Neuronal stem cell (in vitro differentiated cells): ENCODE results near the gene GPR137B.

Experiments
- DNase-seq: peaks from one replicate; pipeline ENCODE4 v3.0.0-alpha.2; 2013; ENCODE audit warnings: low spot score
- H2AFZ ChIP-seq: one replicate; pipeline ENCODE4 v1.6.1; 2013; ENCODE audit warnings: mild to moderate bottlenecking, low read length, inconsistent platforms
- H2AK5ac ChIP-seq: 2 replicates; pipeline ENCODE4 v1.6.1; 2013; ENCODE audit warnings: low read depth, mild to moderate bottlenecking, inconsistent platforms, low read length, moderate library complexity, mixed read lengths
- H2BK120ac ChIP-seq: 2 replicates; pipeline ENCODE4 v1.6.1; 2013; ENCODE audit warnings: low read depth, mild to moderate bottlenecking, inconsistent platforms, low read length, moderate library complexity, mixed read lengths
- H2BK12ac ChIP-seq: one replicate; pipeline ENCODE4 v1.6.1; 2013; ENCODE audit warnings: low read length, inconsistent platforms
- H2BK15ac ChIP-seq: 2 replicates; pipeline ENCODE4 v1.6.1; 2013; ENCODE audit warnings: mild to moderate bottlenecking, low read length, inconsistent platforms, mixed read lengths
- H2BK5ac ChIP-seq: one replicate; pipeline ENCODE4 v1.6.1; 2013; ENCODE audit warnings: inconsistent platforms, mild to moderate bottlenecking, low read length, moderate library complexity
- H3K14ac ChIP-seq: one replicate; pipeline ENCODE4 v1.6.1; 2013; ENCODE audit warnings: low read length, inconsistent platforms
- H3K18ac ChIP-seq: 2 replicates; pipeline ENCODE4 v1.6.1; 2013; ENCODE audit warnings: low read length, inconsistent platforms
- H3K23ac ChIP-seq: 2 replicates; pipeline ENCODE4 v1.6.1; 2013; ENCODE audit warnings: low read depth, mild to moderate bottlenecking, mixed read lengths, low read length, inconsistent platforms; ENCODE audit not compliant: poor library complexity
- H3K27ac ChIP-seq: replicated peaks from 3 replicates; pipeline ENCODE4 v1.5.1; 2013; ENCODE audit warnings: low read length, inconsistent platforms
- H3K27me3 ChIP-seq, 3 experiments: 2 replicates each; pipeline ENCODE4 v1.6.1; 2013; ENCODE audit warnings: low read length in 3 of 3, mild to moderate bottlenecking in 2 of 3, inconsistent platforms in 1 of 3, low read depth in 1 of 3, mixed read lengths in 1 of 3, moderate library complexity in 1 of 3; ENCODE audit not compliant: control insufficient read depth in 3 of 3, insufficient read depth in 3 of 3
- H3K36me3 ChIP-seq, 2 donors: replicated peaks in 1 of 2; 2 replicates each; pipeline ENCODE4 v1.6.1; 2013; ENCODE audit warnings: low read length in 2 of 2; ENCODE audit not compliant: control insufficient read depth in 2 of 2, insufficient read depth in 2 of 2
- H3K4ac ChIP-seq: 2 replicates; pipeline ENCODE4 v1.6.1; 2013; ENCODE audit warnings: inconsistent platforms, mild to moderate bottlenecking, low read length, moderate library complexity
- H3K4me1 ChIP-seq, 2 donors: 1 replicate in 1 of 2; 2 replicates in 1 of 2; pipeline ENCODE4 v1.6.1; 2013; ENCODE audit warnings: low read length in 2 of 2, low read depth in 1 of 2; ENCODE audit not compliant: control insufficient read depth in 2 of 2, insufficient read depth in 1 of 2
- H3K4me2 ChIP-seq: one replicate; pipeline ENCODE4 v1.6.1; 2013; ENCODE audit warnings: mild to moderate bottlenecking, low read length, inconsistent platforms; ENCODE audit not compliant: insufficient read depth, poor library complexity, severe bottlenecking
- H3K4me3 ChIP-seq, 2 donors: 2 replicates each; pipeline ENCODE4 v1.5.1; 2013; ENCODE audit warnings: low read length in 2 of 2, mild to moderate bottlenecking in 2 of 2, inconsistent platforms in 1 of 2, moderate library complexity in 1 of 2
- H3K79me1 ChIP-seq: one replicate; pipeline ENCODE4 v1.6.1; 2013; ENCODE audit warnings: low read depth, mild to moderate bottlenecking, inconsistent platforms, low read length, moderate library complexity
- H3K9ac ChIP-seq: one replicate; pipeline ENCODE4 v1.6.1; 2013; ENCODE audit warnings: mild to moderate bottlenecking, low read depth, low read length, inconsistent platforms; ENCODE audit not compliant: poor library complexity
- H3K9me3 ChIP-seq, 2 donors: replicated peaks in 1 of 2; 2 replicates each; pipeline versions ENCODE3 to v1.6.1; 2013; ENCODE audit warnings: low read length in 2 of 2, mild to moderate bottlenecking in 2 of 2, inconsistent platforms in 1 of 2, low read depth in 1 of 2, mixed read lengths in 1 of 2, moderate library complexity in 1 of 2; ENCODE audit not compliant: control insufficient read depth in 2 of 2, insufficient read depth in 1 of 2
- H4K8ac ChIP-seq: one replicate; pipeline ENCODE4 v1.6.1; 2013; ENCODE audit warnings: low read depth, mild to moderate bottlenecking, inconsistent platforms, low read length, moderate library complexity
- H4K91ac ChIP-seq: one replicate; pipeline ENCODE4 v1.6.1; 2013; ENCODE audit warnings: low read length, low read depth, mild to moderate bottlenecking, inconsistent platforms; ENCODE audit not compliant: poor library complexity
- WGBS, 2 donors: extraction: QIAGEN DNeasy Blood & Tissue Kit; methylation state at CpG; one replicate each; pipeline ENCODE4 v1.1.7; 2013; ENCODE audit warnings: missing lambda C conversion rate in 2 of 2, mixed read lengths in 1 of 2; ENCODE audit not compliant: insufficient read length in 2 of 2, insufficient replicate concordance in 1 of 2; ENCODE audit errors: extremely low coverage in 2 of 2; 5-methylcytosine and 5-hydroxymethylcytosine counted together

GPR137B gene

GRCh38 chr1:236167154-236167553 is 24.8 kb downstream of the GPR137B start:
- no peak overlapping the region for H2AFZ ChIP-seq
- no peak overlapping the region for H3K4me3 ChIP-seq
- peaks cover 0 to 4% of the 10 kb centered on the region in 2 donors for H3K9me3 ChIP-seq
- WGBS, 2 donors = no CpG with 5 or more reads among the region's 7 CpGs
- H3K4me2 ChIP-seq = no peak overlapping the region
- H4K8ac ChIP-seq = no peak overlapping the region
- H3K23ac ChIP-seq = no peak overlapping the region
- no peak for DNase-seq
- no peak overlapping the region for H3K27ac ChIP-seq
- H4K91ac ChIP-seq = no peak overlapping the region
- H3K36me3 ChIP-seq = no peaks in the 10 kb centered on the region
- no peaks in the 10 kb centered on the region for H3K4me1 ChIP-seq
- no peak overlapping the region for H2BK12ac ChIP-seq
- H2BK15ac ChIP-seq = no peak overlapping the region
- H2BK5ac ChIP-seq = no peak overlapping the region
- H2BK120ac ChIP-seq = no peak overlapping the region
- no peak overlapping the region for H3K9ac ChIP-seq
- H3K18ac ChIP-seq = no peak overlapping the region
- H3K27me3 ChIP-seq = no peaks in the 10 kb centered on the region
- H2AK5ac ChIP-seq = no peak overlapping the region
- H3K14ac ChIP-seq = no peak overlapping the region
- no peaks in the 10 kb centered on the region for H3K79me1 ChIP-seq
- no peak overlapping the region for H3K4ac ChIP-seq

DNA sequence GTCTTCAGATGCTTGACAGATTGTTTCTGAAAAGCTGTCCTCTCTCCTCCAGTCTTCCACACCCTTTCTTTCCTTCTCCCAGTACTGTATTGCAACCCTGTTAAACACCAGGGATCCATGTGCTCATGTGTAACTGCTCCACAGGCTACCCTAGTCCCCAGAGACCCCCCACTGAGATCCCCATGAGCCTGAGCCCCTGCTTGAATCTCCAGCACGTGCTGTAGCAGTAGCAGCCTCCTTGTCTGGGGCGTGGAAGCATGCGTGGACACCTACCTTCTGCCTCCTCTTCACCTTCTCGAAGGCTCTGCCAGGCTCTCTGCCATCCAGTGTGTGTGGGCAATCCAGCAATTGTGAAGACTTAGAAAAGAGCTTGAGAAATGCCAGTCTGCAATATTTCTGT is 25.2 kb downstream of the GPR137B start:
- Histone ChIP-seq H3K36me3 (no peaks in the 10 kb centered on the region), H4K8ac (no peak overlapping the region), H2AFZ (no peak overlapping the region), H3K27ac (no peak overlapping the region), H2BK5ac (no peak overlapping the region), H2AK5ac (no peak overlapping the region), H3K4me3 (peak overlapping the region in 1 of 2 donors; percentile 65), H3K4me1 (no peaks in the 10 kb centered on the region), H2BK12ac (no peak overlapping the region), H3K9ac (no peak overlapping the region), H3K4ac (no peak overlapping the region), H3K27me3 (no peaks in the 10 kb centered on the region), H3K4me2 (no peak overlapping the region), H2BK120ac (no peak overlapping the region), H3K9me3 (peaks cover 0 to 4% of the 10 kb centered on the region in 2 donors), H3K14ac (no peak overlapping the region), H4K91ac (no peak overlapping the region), H3K23ac (no peak overlapping the region), H3K79me1 (no peaks in the 10 kb centered on the region), H3K18ac (no peak overlapping the region), H2BK15ac (no peak overlapping the region)
- DNase-seq = no peak
- no CpG with 5 or more reads among the region's 4 CpGs for WGBS, 2 donors

DNA sequence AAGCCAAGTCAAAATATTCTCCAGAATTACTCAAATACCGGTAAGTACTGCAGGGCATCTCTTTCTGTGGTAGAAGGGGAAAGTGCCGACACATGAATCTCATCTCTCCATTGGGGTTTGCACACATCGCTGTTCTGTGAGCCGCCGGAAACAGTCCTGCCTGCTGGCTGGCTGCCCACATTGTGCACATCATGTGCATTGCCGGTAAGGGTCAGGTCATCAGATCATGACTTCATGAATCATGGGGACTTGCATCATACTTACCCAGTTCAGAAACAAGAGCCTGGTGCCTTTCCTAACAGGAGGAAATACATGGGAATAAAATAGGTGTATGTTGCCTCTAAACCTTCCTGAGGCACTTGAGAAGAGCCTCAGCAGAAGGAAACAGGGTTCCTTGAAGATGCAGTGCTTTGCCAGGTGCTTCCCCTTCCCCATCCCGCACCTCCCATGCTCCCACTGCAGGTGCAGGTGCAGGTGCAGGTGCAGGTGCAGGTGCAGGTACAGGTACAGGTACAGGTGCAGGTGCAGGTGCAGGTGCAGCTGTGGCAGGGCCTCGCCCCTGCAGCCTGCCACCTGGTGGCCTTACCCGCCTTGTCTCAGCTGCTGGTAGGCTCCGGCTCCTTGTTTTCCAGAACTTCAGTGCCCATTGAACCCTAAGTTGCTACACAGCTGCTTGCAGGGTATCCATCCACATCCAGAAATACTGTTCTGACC is 26.5 kb downstream of the GPR137B start:
- Histone ChIP-seq H4K8ac (no peak overlapping the region), H3K4me3 (no peak overlapping the region), H3K23ac (no peak overlapping the region), H3K14ac (no peak overlapping the region), H2AFZ (no peak overlapping the region), H3K27me3 (no peaks in the 10 kb centered on the region), H3K4me1 (peaks cover 0 to 2% of the 10 kb centered on the region in 2 donors), H3K18ac (no peak overlapping the region), H3K4ac (no peak overlapping the region), H3K9me3 (peaks cover 0 to 4% of the 10 kb centered on the region in 2 donors), H2BK5ac (no peak overlapping the region), H2BK12ac (no peak overlapping the region), H3K27ac (no peak overlapping the region), H2AK5ac (no peak overlapping the region), H3K9ac (no peak overlapping the region), H2BK120ac (no peak overlapping the region), H3K79me1 (no peaks in the 10 kb centered on the region), H2BK15ac (no peak overlapping the region), H3K4me2 (no peak overlapping the region), H3K36me3 (no peaks in the 10 kb centered on the region), H4K91ac (no peak overlapping the region)
- no peak for DNase-seq
- WGBS, 2 donors = no CpG with 5 or more reads among the region's 10 CpGs

DNA sequence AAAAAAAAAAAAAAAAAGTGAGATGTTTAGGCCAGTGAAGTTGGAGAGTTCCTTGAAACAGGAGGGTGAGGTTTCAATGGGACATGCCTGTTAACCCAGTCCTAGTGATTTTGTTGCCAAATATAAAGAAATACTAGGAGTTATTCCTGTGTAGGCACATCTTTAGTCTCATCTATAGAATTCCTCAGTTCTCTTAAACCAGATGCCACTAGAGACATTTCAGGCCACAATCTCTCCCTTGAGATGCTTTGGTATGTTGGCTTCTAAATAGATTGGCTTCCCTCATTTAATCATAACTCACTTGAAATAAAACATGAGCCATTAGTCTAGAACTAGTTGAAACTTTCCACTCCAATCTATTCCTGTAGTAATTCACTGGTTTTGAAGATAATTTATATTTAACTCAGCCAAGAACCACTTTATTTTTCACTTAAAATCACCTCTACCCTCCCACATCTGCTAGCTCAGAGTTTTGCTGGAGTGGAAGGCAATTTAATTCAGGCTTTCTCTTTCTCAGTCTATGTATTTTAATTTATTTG is 29.8 kb downstream of the GPR137B start:
- Histone ChIP-seq H4K91ac (no peak overlapping the region), H2BK5ac (no peak overlapping the region), H2AK5ac (no peak overlapping the region), H3K4me3 (no peak overlapping the region), H3K18ac (no peak overlapping the region), H3K4me2 (no peak overlapping the region), H3K4me1 (peaks cover 0 to 7% of the 10 kb centered on the region in 2 donors), H3K27me3 (no peaks in the 10 kb centered on the region), H3K14ac (no peak overlapping the region), H2AFZ (no peak overlapping the region), H3K4ac (no peak overlapping the region), H3K9me3 (peaks cover 0 to 4% of the 10 kb centered on the region in 2 donors), H3K36me3 (no peaks in the 10 kb centered on the region), H3K9ac (no peak overlapping the region), H3K79me1 (no peaks in the 10 kb centered on the region), H2BK120ac (no peak overlapping the region), H3K27ac (no peak overlapping the region), H3K23ac (no peak overlapping the region), H4K8ac (no peak overlapping the region), H2BK12ac (no peak overlapping the region), H2BK15ac (no peak overlapping the region)
- DNase-seq = no peak
